AG04449 (cell line): Measurements from ENCODE around the gene SETD1B.
"Not testable (repeated sequence)": the region's sequence is repeated elsewhere in the genome, so short reads cannot be mapped to it uniquely, and the experiment has no call there.

Experiments
- CTCF ChIA-PET: fragments of 350-600 bp; formaldehyde crosslinking; extraction: SDS; loops from one replicate; lab custom pipeline; 2021; ENCODE audit warnings: antibody characterized with exemption; lab: Yijun Ruan, JAX
- POLR2A ChIA-PET: fragments of 400-600, 350-600 bp; formaldehyde crosslinking; extraction: SDS; loops from one replicate; lab custom pipeline; 2020; ENCODE audit warnings: antibody characterized with exemption, inconsistent platforms; lab: Yijun Ruan, JAX
- DNase-seq: peaks from one replicate; pipeline ENCODE4 v3.0.0-alpha.2; 2010; ENCODE audit warnings: low read depth, low spot score
- H3K4me3 ChIP-seq: 2 replicates; pipeline ENCODE4 v1.5.1; 2011; ENCODE audit warnings: low read depth, mild to moderate bottlenecking, control low read depth, low read length
- CTCF ChIP-seq: IDR thresholded peaks from one replicate; pipeline ENCODE4 v1.5.1; 2011; ENCODE audit warnings: mild to moderate bottlenecking, moderate library complexity, low read length, control low read depth, inconsistent platforms; ENCODE audit not compliant: insufficient read depth; ENCODE audit errors: missing control alignments

The SETD1B gene

GRCh38 chr12:121871467-121871866 is 67.7 kb downstream of the SETD1B start:
- no peak overlapping the region for H3K4me3 ChIP-seq
- CTCF ChIA-PET, result interaction anchor here (0.9 to 3.0 kb wide), 2 partner anchors 18 to 77 kb away, joined by 4 to 16 read pairs; partner anchors contain the start of genes PSMD9 and RHOF
- POLR2A ChIA-PET, result no interaction called here
- no peak for TF ChIP-seq CTCF
- DNase-seq, result no peak

- H3K4me3 ChIP-seq, result peak overlapping the region; percentile 23; the same call in 1 of the 2 replicates
- ChIA-PET CTCF (interaction anchor here (0.9 to 3.0 kb wide), 7 partner anchors 11 to 79 kb away, joined by 3 to 16 read pairs (median 5); partner anchors contain the start of genes PSMD9 and RHOF), POLR2A (interaction anchor here (1.0 kb wide), 1 partner anchor 16 kb away, joined by 10 read pairs; the partner anchor contains the start of gene PSMD9)
- no peak for TF ChIP-seq CTCF
- peak; percentile 87 for DNase-seq
Measured at GRCh38 chr12:121872546-121873215, 68.9 kb downstream of the SETD1B start.

GRCh38 chr12:121873216-121873569 is 69.4 kb downstream of the SETD1B start:
- no peak for TF ChIP-seq CTCF
- H3K4me3 ChIP-seq, result no peak overlapping the region
- ChIA-PET CTCF (interaction anchor here (0.9 to 3.0 kb wide), 7 partner anchors 11 to 79 kb away, joined by 3 to 16 read pairs (median 5); partner anchors contain the start of genes PSMD9 and RHOF), POLR2A (interaction anchor here (1.0 kb wide), 1 partner anchor 15 kb away, joined by 10 read pairs; the partner anchor contains the start of gene PSMD9)
- no peak for DNase-seq

GRCh38 chr12:121874071-121874470 is 70.3 kb downstream of the SETD1B start:
- no peak overlapping the region for H3K4me3 ChIP-seq
- POLR2A ChIA-PET, result no interaction called here
- no peak for TF ChIP-seq CTCF
- DNase-seq, result no peak
- CTCF ChIA-PET, result interaction anchor here (1.5 to 3.0 kb wide), 4 partner anchors 11 to 80 kb away, joined by 5 to 16 read pairs (median 10); partner anchors contain the start of genes PSMD9 and RHOF

- TF ChIP-seq CTCF, result no peak
- ChIA-PET POLR2A (no interaction called here), CTCF (interaction anchor here (1.1 to 1.6 kb wide), 2 partner anchors 13 to 81 kb away, joined by 3 to 8 read pairs; partner anchors contain the start of genes PSMD9 and RHOF)
- no peak overlapping the region for H3K4me3 ChIP-seq
- no peak for DNase-seq
Measured at GRCh38 chr12:121875582-121875981, 71.8 kb downstream of the SETD1B start.

- CTCF ChIA-PET, result interaction anchor here (1.1 to 1.6 kb wide), 2 partner anchors 12 to 82 kb away, joined by 3 to 8 read pairs; partner anchors contain the start of genes PSMD9 and RHOF
- H3K4me3 ChIP-seq, POLR2A ChIA-PET, DNase-seq: not testable (repeated sequence)
Measured at GRCh38 chr12:121876080-121876447, 72.3 kb downstream of the SETD1B start.
